CD8-positive, alpha-beta memory T cell (primary cell): ENCODE results near the gene PLXNB2. TPM values are rescaled to one million over a fixed set of nuclear protein-coding genes. Genes with fewer than 3 reads are reported as not detected.

ENCODE experiments used
- CTCF ChIA-PET: fragments of 350-600 bp; sonication (Branson Sonifier 250); formaldehyde crosslinking; loops from one replicate; lab custom pipeline; 2021; ENCODE audit warnings: antibody characterized with exemption; lab: Charles Lee
- POLR2A ChIA-PET: fragments of 350-600 bp; sonication (Branson Sonifier 250); formaldehyde crosslinking; loops from one replicate; lab custom pipeline; 2021; ENCODE audit warnings: antibody characterized with exemption; lab: Charles Lee
- DNase-seq, 5 donors: peaks; one replicate each; pipeline versions ENCODE4 v3.0.0 to v3.0.0-alpha.2; 2020 to 2022; ENCODE audit warnings: mixed read lengths in 1 of 5
- H3K27ac ChIP-seq: one replicate; pipeline ENCODE4 v1.7.0; 2013; ENCODE audit warnings: low read depth, mild to moderate bottlenecking, low read length, moderate library complexity
- H3K27me3 ChIP-seq: 2 replicates; pipeline ENCODE4 v1.7.0; 2013; ENCODE audit warnings: low read length, mild to moderate bottlenecking; ENCODE audit not compliant: insufficient read depth, poor library complexity, severe bottlenecking
- H3K36me3 ChIP-seq: 2 replicates; pipeline ENCODE4 v1.7.0; 2013; ENCODE audit warnings: mild to moderate bottlenecking, low read length, moderate library complexity; ENCODE audit not compliant: insufficient read depth
- H3K4me1 ChIP-seq: 2 replicates; pipeline ENCODE4 v1.7.0; 2013; ENCODE audit warnings: mild to moderate bottlenecking, low read length, moderate library complexity; ENCODE audit not compliant: insufficient read depth
- H3K4me3 ChIP-seq: 2 replicates; pipeline ENCODE4 v1.7.0; 2013; ENCODE audit warnings: mild to moderate bottlenecking, low read length
- H3K9me3 ChIP-seq: 2 replicates; pipeline ENCODE4 v1.7.0; 2013; ENCODE audit warnings: mild to moderate bottlenecking, low read length
- H3K27ac Mint-ChIP-seq, 8 donors: one replicate each; pipeline ENCODE4 v1.8.0; 2020 to 2021; ENCODE audit warnings: mixed read lengths in 8 of 8, mild to moderate bottlenecking in 6 of 8, inconsistent platforms in 3 of 8, moderate library complexity in 3 of 8
- H3K27me3 Mint-ChIP-seq, 2 donors: one replicate each; pipeline ENCODE4 v1.8.0; 2020 to 2021; ENCODE audit warnings: mixed read lengths in 2 of 2, mild to moderate bottlenecking in 1 of 2, moderate library complexity in 1 of 2
- H3K36me3 Mint-ChIP-seq, 3 donors: one replicate each; pipeline ENCODE4 v1.8.0; 2020 to 2021; ENCODE audit warnings: mixed read lengths in 3 of 3, inconsistent platforms in 1 of 3, mild to moderate bottlenecking in 1 of 3
- H3K4me1 Mint-ChIP-seq, 3 donors: one replicate each; pipeline ENCODE4 v1.8.0; 2020 to 2021; ENCODE audit warnings: mixed read lengths in 3 of 3, inconsistent platforms in 1 of 3, mild to moderate bottlenecking in 1 of 3
- H3K4me3 Mint-ChIP-seq, 7 donors: one replicate each; pipeline ENCODE4 v1.8.0; 2020 to 2021; ENCODE audit warnings: mixed read lengths in 7 of 7, mild to moderate bottlenecking in 6 of 7, moderate library complexity in 4 of 7, inconsistent platforms in 2 of 7
- H3K9me3 Mint-ChIP-seq, 5 donors: one replicate each; pipeline ENCODE4 v1.8.0; 2020 to 2022; ENCODE audit warnings: mixed read lengths in 5 of 5, mild to moderate bottlenecking in 3 of 5, moderate library complexity in 2 of 5, inconsistent platforms in 1 of 5
- polyA plus RNA-seq: library from polyadenylated mRNA; unstranded; fragments of 300-500 nt; fragmentation: Illumina TruSeq; gene quantifications from one replicate; pipeline ENCODE4 v1.2.3, GENCODE V29; 2021
- total RNA-seq, 2 experiments: library from RNA; stranded (reverse); gene quantifications; one replicate each; pipeline ENCODE4 v1.2.3, GENCODE V29; 2021

Gene PLXNB2
- total and polyA plus RNA-seq, 3 experiments from 2014 or later = 0.17 to 14.4 (median 13.4) TPM

DNA sequence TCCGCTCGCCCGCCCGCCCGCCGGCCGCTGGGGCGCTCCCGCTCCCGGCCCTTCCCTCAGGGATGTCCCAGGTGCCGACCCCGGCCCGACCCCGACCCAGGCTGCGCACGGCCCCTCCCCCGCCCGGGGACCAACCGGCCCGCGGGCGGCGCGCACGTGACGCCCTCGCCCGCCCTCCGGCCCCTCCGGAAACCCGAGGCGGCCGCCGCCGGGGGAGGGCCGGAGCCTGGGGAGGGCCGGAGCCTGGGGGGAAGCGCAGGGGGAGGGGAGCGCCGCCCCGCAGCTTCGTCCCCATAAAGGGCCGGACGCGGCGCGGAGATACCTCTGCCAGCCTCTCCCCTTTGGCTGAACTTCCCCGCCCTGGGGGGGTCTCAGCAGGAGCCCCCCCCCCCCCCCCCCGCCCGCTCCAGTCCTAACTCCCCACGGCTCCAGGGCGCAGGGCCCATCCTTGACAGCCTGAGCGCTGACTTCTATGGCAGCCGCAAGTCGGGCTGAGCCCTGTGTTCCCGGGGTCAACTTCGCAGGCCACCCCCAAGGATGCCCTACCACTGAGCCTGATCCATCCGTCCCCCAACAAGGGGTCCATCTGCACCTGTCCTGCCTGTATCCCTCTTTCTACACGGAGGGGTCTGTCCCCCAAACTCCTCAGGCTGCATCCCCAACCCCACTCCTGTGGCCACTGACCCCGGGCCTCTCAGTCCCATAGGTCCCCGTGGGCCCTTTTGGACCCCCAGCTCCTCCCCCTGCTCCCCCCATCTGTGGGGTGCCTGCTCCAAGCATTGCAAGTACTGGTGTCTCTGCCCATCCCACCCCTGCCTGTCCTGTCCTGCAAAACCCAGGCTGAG, 45.6 kb downstream of the PLXNB2 start, which contains the start of gene MAPK12:
Gene MAPK12, minus strand, starts transcription at position 69 of the 845 bp plus-strand sequence. CDS start 174 bp downstream, outside the sequence.
- ChIA-PET CTCF (interaction anchor here (2.3 kb wide), 1 partner anchor 63 kb away, joined by 7 read pairs; no protein-coding TSS in a partner anchor), POLR2A (interaction anchor here (1.6 kb wide), 1 partner anchor 44 kb away, joined by 3 read pairs; no protein-coding TSS in a partner anchor)
- Histone ChIP-seq H3K27me3 (peaks cover 13% of the 10 kb centered on the region), H3K9me3 (no peaks in the 10 kb centered on the region), H3K36me3 (no peaks in the 10 kb centered on the region), H3K27ac (peak within 1 kb of the TSS; percentile 16), H3K4me1 (no peaks in the 10 kb centered on the region), H3K4me3 (no peak within 1 kb of the TSS)
- H3K9me3 Mint-ChIP-seq = no peaks in the 10 kb centered on the region
- peaks cover 0 to 16% (median 6%) of the 10 kb centered on the region in 3 donors for H3K4me1 Mint-ChIP-seq
- peak within 1 kb of the TSS in 6 of 7 donors; percentile 15 to 75 (median 60) for H3K4me3 Mint-ChIP-seq
- peak within 1 kb of the TSS in 2 of 8 donors; percentile 47 to 89 for H3K27ac Mint-ChIP-seq
- no peaks in the 10 kb centered on the region for H3K36me3 Mint-ChIP-seq
- no peak for DNase-seq
- H3K27me3 Mint-ChIP-seq = peaks cover 11 to 26% of the 10 kb centered on the region in 2 donors

DNA sequence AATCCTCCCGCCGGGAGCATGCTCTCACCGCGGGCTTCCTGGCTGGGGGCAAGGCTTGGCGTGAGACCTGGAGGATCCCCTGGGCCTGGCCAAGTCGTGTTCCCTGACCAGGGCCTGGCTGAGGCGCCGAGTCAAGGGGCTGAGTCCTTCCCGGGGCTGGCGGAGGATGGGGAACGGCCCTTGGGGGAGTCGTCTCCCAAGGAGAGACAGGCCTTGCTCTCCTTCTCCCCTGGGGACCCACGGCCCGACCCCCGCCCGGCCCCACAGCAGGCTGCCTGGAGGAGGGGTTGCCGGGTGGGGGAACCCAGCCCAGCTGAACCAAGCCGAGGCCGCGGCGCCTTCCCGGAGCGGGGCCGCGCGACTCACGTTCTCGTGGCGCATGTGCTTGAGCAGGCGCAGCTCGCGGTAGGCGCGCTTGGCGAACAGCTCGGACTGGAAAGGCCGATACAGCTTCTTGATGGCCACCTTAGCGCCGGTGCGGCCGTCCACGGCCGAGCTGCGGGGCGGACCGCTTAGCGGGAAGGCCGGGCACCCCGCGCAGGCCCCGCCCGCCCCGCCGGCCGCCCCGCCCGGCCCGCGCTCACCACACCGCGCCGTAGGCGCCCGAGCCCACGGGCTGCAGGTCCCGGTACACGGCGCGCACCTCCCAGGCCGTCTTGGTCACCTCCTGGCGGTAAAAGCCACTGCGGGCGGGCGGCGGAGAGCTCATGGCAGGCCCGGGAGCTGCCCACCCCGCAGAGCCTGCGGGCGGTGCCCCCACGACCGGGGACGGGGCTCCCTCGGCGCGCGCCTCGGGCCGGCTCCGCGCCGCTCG, 46.4 kb downstream of the PLXNB2 start:
- Mint-ChIP-seq H3K27ac (no peak overlapping the region), H3K27me3 (peaks cover 11 to 26% of the 10 kb centered on the region in 2 donors), H3K4me1 (peaks cover 0 to 16% (median 6%) of the 10 kb centered on the region in 3 donors), H3K36me3 (no peaks in the 10 kb centered on the region), H3K4me3 (peak overlapping the region in 1 of 7 donors; percentile 36), H3K9me3 (no peaks in the 10 kb centered on the region)
- ChIA-PET POLR2A (interaction anchor here (1.6 kb wide), 1 partner anchor 45 kb away, joined by 3 read pairs; no protein-coding TSS in a partner anchor), CTCF (interaction anchor here (0.6 to 2.3 kb wide), 2 partner anchors 9 to 64 kb away, joined by 3 to 7 read pairs; no protein-coding TSS in a partner anchor)
- no peak for DNase-seq
- H3K9me3 ChIP-seq = no peaks in the 10 kb centered on the region
- no peaks in the 10 kb centered on the region for H3K4me1 ChIP-seq
- no peaks in the 10 kb centered on the region for H3K36me3 ChIP-seq
- H3K27me3 ChIP-seq = peaks cover 13% of the 10 kb centered on the region
- H3K4me3 ChIP-seq = no peak overlapping the region
- H3K27ac ChIP-seq = no peak overlapping the region

GRCh38 chr22:50260434-50260800, 47.0 kb downstream of the PLXNB2 start:
- peaks cover 0 to 16% (median 6%) of the 10 kb centered on the region in 3 donors for H3K4me1 Mint-ChIP-seq
- no peak overlapping the region for H3K4me3 ChIP-seq
- H3K36me3 ChIP-seq = no peaks in the 10 kb centered on the region
- H3K9me3 Mint-ChIP-seq = no peaks in the 10 kb centered on the region
- POLR2A ChIA-PET = interaction anchor here (1.6 kb wide), 1 partner anchor 46 kb away, joined by 3 read pairs; no protein-coding TSS in a partner anchor
- no peaks in the 10 kb centered on the region for H3K9me3 ChIP-seq
- H3K27me3 ChIP-seq = peaks cover 13% of the 10 kb centered on the region
- no peaks in the 10 kb centered on the region for H3K36me3 Mint-ChIP-seq
- no peak overlapping the region for H3K27ac Mint-ChIP-seq
- peak overlapping the region in 1 of 7 donors; percentile 36 for H3K4me3 Mint-ChIP-seq
- H3K4me1 ChIP-seq = no peaks in the 10 kb centered on the region
- CTCF ChIA-PET = no interaction called here
- peaks cover 11 to 26% of the 10 kb centered on the region in 2 donors for H3K27me3 Mint-ChIP-seq
- no peak for DNase-seq
- no peak overlapping the region for H3K27ac ChIP-seq

DNA sequence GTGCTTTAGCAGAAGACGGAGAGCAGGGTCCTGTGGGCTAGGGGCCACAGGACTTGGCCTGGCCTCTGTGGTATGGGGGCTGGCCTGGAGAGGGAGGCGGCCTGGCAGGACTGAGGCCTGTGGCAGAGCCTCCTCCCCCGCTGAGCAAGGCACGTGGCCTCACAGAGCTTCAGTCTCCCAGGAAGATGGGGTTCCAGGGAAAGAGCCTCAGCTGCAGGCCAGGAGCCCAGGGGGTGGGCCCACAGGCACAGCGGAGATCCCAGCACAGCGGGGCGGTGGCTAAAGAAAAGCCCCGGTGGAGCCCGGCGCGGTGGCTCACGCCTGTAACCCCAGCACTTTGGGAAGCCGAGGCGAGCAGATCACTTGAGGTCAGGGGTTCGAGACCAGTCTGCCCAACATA, 48.1 kb downstream of the PLXNB2 start:
- POLR2A ChIA-PET = interaction anchor here (0.6 kb wide), 1 partner anchor 218 kb away, joined by 3 read pairs; no protein-coding TSS in a partner anchor
- CTCF ChIA-PET = no interaction called here

DNA sequence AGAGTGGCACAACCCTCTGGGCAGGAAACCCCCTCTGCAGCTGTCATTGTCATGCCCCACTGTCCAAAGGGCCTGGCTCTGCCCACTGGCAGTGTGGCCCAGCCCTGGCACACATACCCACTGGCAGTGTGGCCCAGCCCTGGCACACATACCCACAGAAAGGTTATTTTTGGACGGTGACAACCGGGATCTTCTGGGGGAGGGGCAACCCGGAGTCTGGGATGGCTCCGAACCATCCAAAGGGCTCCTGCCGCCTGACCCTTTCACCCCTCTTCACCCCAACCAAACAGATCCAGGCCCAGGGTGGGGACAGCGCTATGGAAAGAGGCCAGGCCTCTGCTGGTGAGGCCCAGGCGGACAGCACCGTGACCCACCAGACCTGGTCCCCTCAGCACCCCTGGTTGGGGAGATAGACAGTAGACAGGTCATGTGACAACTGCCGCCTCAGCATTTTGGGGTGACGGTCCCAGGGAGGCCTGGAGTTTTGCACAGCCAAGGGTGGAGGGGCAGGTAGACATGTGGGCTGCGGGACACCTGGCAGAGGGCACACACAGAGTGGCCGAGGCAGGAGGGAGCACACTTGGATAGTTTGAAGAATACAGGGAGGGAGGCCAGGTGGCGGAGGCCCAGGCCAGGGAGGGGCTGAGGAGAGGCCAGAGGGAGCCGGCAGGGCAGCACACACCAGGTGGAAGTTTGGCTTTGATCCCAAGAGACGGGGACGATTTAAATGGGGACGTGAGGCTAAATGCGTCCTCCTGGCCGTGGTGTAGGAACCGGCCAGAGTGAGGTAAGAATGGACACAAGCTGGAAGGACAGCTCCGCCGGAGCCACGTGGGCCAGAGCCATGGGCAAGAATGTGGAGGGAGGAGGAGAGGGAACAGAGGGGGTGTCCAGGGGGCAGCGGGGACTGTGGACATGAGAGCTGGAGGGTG, 48.8 kb downstream of the PLXNB2 start:
- Histone ChIP-seq H3K4me3 (no peak overlapping the region), H3K36me3 (no peaks in the 10 kb centered on the region)
- H3K36me3 Mint-ChIP-seq = no peaks in the 10 kb centered on the region

More for the DNA sequence above, 48.1 kb downstream of the PLXNB2 start:
- no peaks in the 10 kb centered on the region for H3K9me3 Mint-ChIP-seq
- peaks cover 0 to 16% (median 6%) of the 10 kb centered on the region in 3 donors for H3K4me1 Mint-ChIP-seq
- Histone ChIP-seq H3K9me3 (no peaks in the 10 kb centered on the region), H3K27me3 (peaks cover 13% of the 10 kb centered on the region), H3K4me3 (no peak overlapping the region), H3K4me1 (no peaks in the 10 kb centered on the region), H3K27ac (no peak overlapping the region), H3K36me3 (no peaks in the 10 kb centered on the region)
- peak overlapping the region in 1 of 7 donors; percentile 51 for H3K4me3 Mint-ChIP-seq
- H3K27ac Mint-ChIP-seq = no peak overlapping the region
- H3K36me3 Mint-ChIP-seq = no peaks in the 10 kb centered on the region
- DNase-seq = no peak
- peaks cover 12 to 22% of the 10 kb centered on the region in 2 donors for H3K27me3 Mint-ChIP-seq

GRCh38 chr22:50257451-50258360, 49.7 kb downstream of the PLXNB2 start:
- Mint-ChIP-seq H3K4me1 (peaks cover 0 to 14% (median 6%) of the 10 kb centered on the region in 3 donors), H3K4me3 (no peak overlapping the region), H3K27me3 (peaks cover 10 to 20% of the 10 kb centered on the region in 2 donors), H3K27ac (peak overlapping the region in 1 of 8 donors; percentile 42), H3K36me3 (no peaks in the 10 kb centered on the region), H3K9me3 (no peaks in the 10 kb centered on the region)
- peaks cover 7% of the 10 kb centered on the region for H3K27me3 ChIP-seq
- no peak for DNase-seq
- CTCF ChIA-PET = no interaction called here
- no peaks in the 10 kb centered on the region for H3K9me3 ChIP-seq
- H3K36me3 ChIP-seq = no peaks in the 10 kb centered on the region
- H3K4me1 ChIP-seq = no peaks in the 10 kb centered on the region
- POLR2A ChIA-PET = no interaction called here
- H3K4me3 ChIP-seq = no peak overlapping the region
- H3K27ac ChIP-seq = no peak overlapping the region

More for the DNA sequence above, 48.8 kb downstream of the PLXNB2 start:
- Histone ChIP-seq H3K9me3 (no peaks in the 10 kb centered on the region), H3K27me3 (peaks cover 13% of the 10 kb centered on the region), H3K27ac (no peak overlapping the region), H3K4me1 (no peaks in the 10 kb centered on the region)
- peak overlapping the region in 1 of 7 donors; percentile 51 for H3K4me3 Mint-ChIP-seq
- ChIA-PET POLR2A (no interaction called here), CTCF (no interaction called here)
- DNase-seq = no peak
- no peak overlapping the region for H3K27ac Mint-ChIP-seq
- no peaks in the 10 kb centered on the region for H3K9me3 Mint-ChIP-seq
- H3K27me3 Mint-ChIP-seq = peaks cover 12 to 22% of the 10 kb centered on the region in 2 donors
- H3K4me1 Mint-ChIP-seq = peaks cover 0 to 16% (median 6%) of the 10 kb centered on the region in 3 donors
